ENCODE results near the gene HIRA. TPM values are rescaled to one million over a fixed set of nuclear protein-coding genes. Genes with fewer than 3 reads are reported as not detected.

HIRA gene
- total and polyA plus RNA-seq, 2 experiments from 2014 or later = 9.4 to 58.3 TPM

DNA sequence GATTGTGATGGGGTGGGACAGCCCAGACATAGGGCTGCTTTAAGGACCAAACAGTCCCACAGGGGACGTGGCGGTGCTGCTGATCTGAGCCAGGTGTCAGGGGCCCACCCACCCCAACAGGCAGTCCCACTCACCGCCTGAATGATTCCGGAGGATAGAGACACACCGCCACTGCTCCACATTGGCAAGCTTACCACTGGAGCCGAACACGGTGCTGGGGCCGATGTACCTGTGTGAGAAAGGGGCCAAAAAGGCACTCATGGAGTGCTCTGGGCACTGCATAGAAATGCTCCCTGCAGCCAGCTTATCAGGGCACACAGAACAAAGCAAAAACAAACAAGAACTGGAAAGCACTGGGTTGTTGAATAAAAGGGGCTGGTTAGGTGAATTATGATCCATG is 25.9 kb downstream of the HIRA start:
- H4K20me1 ChIP-seq (replicated peaks; ENCODE audit: insufficient read depth) = peaks cover 22% of the 10 kb centered on the region
- Mint-ChIP-seq H3K4me3 (no peak overlapping the region), H3K27ac (no peak overlapping the region), H3K36me3 (ENCODE audit: low read depth) (peaks cover 68% of the 10 kb centered on the region), H3K4me1 (no peaks in the 10 kb centered on the region), H3K9me3 (no peaks in the 10 kb centered on the region), H3K27me3 (ENCODE audit: insufficient read depth, low read depth, poor library complexity) (peaks cover 14% of the 10 kb centered on the region)
- no peaks in the 10 kb centered on the region for H3K4me1 ChIP-seq (ENCODE audit: insufficient read depth)
- no peak overlapping the region for H3K4me3 ChIP-seq
- no peaks in the 10 kb centered on the region for H3K9me2 ChIP-seq (ENCODE audit: insufficient read depth)
- no peak for DNase-seq (ENCODE audit: low spot score)
- H3K27ac ChIP-seq (ENCODE audit: low read depth) = no peak overlapping the region
- H3F3A ChIP-seq (replicated peaks; ENCODE audit: low read depth) = no peaks in the 10 kb centered on the region
- TF ChIP-seq ZNF331 (CRISPR knock-in tag; IDR thresholded peaks at IDR 0.05; ENCODE audit: low read depth) = no peak
- TF ChIP-seq CREB1 (CRISPR knock-in tag; IDR thresholded peaks at IDR 0.05; ENCODE audit: low read depth) = no peak
- TF ChIP-seq, protein P1, sequence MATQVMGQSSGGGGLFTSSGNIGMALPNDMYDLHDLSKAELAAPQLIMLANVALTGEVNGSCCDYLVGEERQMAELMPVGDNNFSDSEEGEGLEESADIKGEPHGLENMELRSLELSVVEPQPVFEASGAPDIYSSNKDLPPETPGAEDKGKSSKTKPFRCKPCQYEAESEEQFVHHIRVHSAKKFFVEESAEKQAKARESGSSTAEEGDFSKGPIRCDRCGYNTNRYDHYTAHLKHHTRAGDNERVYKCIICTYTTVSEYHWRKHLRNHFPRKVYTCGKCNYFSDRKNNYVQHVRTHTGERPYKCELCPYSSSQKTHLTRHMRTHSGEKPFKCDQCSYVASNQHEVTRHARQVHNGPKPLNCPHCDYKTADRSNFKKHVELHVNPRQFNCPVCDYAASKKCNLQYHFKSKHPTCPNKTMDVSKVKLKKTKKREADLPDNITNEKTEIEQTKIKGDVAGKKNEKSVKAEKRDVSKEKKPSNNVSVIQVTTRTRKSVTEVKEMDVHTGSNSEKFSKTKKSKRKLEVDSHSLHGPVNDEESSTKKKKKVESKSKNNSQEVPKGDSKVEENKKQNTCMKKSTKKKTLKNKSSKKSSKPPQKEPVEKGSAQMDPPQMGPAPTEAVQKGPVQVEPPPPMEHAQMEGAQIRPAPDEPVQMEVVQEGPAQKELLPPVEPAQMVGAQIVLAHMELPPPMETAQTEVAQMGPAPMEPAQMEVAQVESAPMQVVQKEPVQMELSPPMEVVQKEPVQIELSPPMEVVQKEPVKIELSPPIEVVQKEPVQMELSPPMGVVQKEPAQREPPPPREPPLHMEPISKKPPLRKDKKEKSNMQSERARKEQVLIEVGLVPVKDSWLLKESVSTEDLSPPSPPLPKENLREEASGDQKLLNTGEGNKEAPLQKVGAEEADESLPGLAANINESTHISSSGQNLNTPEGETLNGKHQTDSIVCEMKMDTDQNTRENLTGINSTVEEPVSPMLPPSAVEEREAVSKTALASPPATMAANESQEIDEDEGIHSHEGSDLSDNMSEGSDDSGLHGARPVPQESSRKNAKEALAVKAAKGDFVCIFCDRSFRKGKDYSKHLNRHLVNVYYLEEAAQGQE (IDR thresholded peaks at IDR 0.05; ENCODE audit: unreplicated experiment) = no peak
- TF ChIP-seq POLR2AphosphoS5 (IDR thresholded peaks at IDR 0.05; ENCODE audit: low read depth) = no peak
- no peak for TF ChIP-seq EZH2 (IDR thresholded peaks at IDR 0.05; ENCODE audit: low read depth, unreplicated experiment)
- TF ChIP-seq, protein P2, sequence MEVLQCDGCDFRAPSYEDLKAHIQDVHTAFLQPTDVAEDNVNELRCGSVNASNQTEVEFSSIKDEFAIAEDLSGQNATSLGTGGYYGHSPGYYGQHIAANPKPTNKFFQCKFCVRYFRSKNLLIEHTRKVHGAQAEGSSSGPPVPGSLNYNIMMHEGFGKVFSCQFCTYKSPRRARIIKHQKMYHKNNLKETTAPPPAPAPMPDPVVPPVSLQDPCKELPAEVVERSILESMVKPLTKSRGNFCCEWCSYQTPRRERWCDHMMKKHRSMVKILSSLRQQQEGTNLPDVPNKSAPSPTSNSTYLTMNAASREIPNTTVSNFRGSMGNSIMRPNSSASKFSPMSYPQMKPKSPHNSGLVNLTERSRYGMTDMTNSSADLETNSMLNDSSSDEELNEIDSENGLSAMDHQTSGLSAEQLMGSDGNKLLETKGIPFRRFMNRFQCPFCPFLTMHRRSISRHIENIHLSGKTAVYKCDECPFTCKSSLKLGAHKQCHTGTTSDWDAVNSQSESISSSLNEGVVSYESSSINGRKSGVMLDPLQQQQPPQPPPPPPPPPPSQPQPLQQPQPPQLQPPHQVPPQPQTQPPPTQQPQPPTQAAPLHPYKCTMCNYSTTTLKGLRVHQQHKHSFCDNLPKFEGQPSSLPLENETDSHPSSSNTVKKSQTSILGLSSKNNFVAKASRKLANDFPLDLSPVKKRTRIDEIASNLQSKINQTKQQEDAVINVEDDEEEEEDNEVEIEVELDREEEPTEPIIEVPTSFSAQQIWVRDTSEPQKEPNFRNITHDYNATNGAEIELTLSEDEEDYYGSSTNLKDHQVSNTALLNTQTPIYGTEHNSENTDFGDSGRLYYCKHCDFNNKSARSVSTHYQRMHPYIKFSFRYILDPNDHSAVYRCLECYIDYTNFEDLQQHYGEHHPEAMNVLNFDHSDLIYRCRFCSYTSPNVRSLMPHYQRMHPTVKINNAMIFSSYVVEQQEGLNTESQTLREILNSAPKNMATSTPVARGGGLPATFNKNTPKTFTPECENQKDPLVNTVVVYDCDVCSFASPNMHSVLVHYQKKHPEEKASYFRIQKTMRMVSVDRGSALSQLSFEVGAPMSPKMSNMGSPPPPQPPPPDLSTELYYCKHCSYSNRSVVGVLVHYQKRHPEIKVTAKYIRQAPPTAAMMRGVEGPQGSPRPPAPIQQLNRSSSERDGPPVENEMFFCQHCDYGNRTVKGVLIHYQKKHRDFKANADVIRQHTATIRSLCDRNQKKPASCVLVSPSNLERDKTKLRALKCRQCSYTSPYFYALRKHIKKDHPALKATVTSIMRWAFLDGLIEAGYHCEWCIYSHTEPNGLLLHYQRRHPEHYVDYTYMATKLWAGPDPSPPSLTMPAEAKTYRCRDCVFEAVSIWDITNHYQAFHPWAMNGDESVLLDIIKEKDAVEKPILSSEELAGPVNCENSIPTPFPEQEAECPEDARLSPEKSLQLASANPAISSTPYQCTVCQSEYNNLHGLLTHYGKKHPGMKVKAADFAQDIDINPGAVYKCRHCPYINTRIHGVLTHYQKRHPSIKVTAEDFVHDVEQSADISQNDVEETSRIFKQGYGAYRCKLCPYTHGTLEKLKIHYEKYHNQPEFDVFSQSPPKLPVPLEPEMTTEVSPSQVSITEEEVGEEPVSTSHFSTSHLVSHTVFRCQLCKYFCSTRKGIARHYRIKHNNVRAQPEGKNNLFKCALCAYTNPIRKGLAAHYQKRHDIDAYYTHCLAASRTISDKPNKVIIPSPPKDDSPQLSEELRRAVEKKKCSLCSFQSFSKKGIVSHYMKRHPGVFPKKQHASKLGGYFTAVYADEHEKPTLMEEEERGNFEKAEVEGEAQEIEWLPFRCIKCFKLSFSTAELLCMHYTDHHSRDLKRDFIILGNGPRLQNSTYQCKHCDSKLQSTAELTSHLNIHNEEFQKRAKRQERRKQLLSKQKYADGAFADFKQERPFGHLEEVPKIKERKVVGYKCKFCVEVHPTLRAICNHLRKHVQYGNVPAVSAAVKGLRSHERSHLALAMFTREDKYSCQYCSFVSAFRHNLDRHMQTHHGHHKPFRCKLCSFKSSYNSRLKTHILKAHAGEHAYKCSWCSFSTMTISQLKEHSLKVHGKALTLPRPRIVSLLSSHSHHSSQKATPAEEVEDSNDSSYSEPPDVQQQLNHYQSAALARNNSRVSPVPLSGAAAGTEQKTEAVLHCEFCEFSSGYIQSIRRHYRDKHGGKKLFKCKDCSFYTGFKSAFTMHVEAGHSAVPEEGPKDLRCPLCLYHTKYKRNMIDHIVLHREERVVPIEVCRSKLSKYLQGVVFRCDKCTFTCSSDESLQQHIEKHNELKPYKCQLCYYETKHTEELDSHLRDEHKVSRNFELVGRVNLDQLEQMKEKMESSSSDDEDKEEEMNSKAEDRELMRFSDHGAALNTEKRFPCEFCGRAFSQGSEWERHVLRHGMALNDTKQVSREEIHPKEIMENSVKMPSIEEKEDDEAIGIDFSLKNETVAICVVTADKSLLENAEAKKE (CRISPR knock-in tag; IDR thresholded peaks at IDR 0.05) = no peak
- no peak for TF ChIP-seq NANOG (IDR thresholded peaks at IDR 0.05; ENCODE audit: borderline replicate concordance)
- TF ChIP-seq ZNF114 (CRISPR knock-in tag; IDR thresholded peaks at IDR 0.05) = no peak
- TF ChIP-seq, protein P3, sequence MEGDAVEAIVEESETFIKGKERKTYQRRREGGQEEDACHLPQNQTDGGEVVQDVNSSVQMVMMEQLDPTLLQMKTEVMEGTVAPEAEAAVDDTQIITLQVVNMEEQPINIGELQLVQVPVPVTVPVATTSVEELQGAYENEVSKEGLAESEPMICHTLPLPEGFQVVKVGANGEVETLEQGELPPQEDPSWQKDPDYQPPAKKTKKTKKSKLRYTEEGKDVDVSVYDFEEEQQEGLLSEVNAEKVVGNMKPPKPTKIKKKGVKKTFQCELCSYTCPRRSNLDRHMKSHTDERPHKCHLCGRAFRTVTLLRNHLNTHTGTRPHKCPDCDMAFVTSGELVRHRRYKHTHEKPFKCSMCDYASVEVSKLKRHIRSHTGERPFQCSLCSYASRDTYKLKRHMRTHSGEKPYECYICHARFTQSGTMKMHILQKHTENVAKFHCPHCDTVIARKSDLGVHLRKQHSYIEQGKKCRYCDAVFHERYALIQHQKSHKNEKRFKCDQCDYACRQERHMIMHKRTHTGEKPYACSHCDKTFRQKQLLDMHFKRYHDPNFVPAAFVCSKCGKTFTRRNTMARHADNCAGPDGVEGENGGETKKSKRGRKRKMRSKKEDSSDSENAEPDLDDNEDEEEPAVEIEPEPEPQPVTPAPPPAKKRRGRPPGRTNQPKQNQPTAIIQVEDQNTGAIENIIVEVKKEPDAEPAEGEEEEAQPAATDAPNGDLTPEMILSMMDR (conservative IDR thresholded peaks at IDR 0.05; ENCODE audit: low read depth in 2 of 2) = no peak
- no peak for TF ChIP-seq JUNB (IDR thresholded peaks at IDR 0.05; ENCODE audit: unreplicated experiment)
- TF ChIP-seq STAT1 (IDR thresholded peaks at IDR 0.05; ENCODE audit: unreplicated experiment) = no peak
- TF ChIP-seq EZH2phosphoT487 (IDR thresholded peaks at IDR 0.05; ENCODE audit: unreplicated experiment) = no peak
- TF ChIP-seq, protein P4, sequence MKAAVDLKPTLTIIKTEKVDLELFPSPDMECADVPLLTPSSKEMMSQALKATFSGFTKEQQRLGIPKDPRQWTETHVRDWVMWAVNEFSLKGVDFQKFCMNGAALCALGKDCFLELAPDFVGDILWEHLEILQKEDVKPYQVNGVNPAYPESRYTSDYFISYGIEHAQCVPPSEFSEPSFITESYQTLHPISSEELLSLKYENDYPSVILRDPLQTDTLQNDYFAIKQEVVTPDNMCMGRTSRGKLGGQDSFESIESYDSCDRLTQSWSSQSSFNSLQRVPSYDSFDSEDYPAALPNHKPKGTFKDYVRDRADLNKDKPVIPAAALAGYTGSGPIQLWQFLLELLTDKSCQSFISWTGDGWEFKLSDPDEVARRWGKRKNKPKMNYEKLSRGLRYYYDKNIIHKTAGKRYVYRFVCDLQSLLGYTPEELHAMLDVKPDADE (IDR thresholded peaks at IDR 0.05) = no peak
- H3K36me3 ChIP-seq (ENCODE audit: insufficient read depth) = peaks cover 27% of the 10 kb centered on the region
- H3K27me3 ChIP-seq (ENCODE audit: insufficient read depth) = no peaks in the 10 kb centered on the region
- peaks cover 3% of the 10 kb centered on the region for H3K79me2 ChIP-seq (replicated peaks; ENCODE audit: insufficient read depth)
- no peak overlapping the region for H2AFZ ChIP-seq
- no peak overlapping the region for H3K4me2 ChIP-seq
- ATAC-seq = no peak
